ENCODE results near the gene DHX40.
"Not testable (repeated sequence)": the region's sequence is repeated elsewhere in the genome, so short reads cannot be mapped to it uniquely, and the experiment has no call there.

Gene DHX40, protein sequence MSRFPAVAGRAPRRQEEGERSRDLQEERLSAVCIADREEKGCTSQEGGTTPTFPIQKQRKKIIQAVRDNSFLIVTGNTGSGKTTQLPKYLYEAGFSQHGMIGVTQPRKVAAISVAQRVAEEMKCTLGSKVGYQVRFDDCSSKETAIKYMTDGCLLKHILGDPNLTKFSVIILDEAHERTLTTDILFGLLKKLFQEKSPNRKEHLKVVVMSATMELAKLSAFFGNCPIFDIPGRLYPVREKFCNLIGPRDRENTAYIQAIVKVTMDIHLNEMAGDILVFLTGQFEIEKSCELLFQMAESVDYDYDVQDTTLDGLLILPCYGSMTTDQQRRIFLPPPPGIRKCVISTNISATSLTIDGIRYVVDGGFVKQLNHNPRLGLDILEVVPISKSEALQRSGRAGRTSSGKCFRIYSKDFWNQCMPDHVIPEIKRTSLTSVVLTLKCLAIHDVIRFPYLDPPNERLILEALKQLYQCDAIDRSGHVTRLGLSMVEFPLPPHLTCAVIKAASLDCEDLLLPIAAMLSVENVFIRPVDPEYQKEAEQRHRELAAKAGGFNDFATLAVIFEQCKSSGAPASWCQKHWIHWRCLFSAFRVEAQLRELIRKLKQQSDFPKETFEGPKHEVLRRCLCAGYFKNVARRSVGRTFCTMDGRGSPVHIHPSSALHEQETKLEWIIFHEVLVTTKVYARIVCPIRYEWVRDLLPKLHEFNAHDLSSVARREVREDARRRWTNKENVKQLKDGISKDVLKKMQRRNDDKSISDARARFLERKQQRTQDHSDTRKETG
- 38.3 to 84.8 (median 68.1) reads per million in 4 donors for total RNA-seq

DNA sequence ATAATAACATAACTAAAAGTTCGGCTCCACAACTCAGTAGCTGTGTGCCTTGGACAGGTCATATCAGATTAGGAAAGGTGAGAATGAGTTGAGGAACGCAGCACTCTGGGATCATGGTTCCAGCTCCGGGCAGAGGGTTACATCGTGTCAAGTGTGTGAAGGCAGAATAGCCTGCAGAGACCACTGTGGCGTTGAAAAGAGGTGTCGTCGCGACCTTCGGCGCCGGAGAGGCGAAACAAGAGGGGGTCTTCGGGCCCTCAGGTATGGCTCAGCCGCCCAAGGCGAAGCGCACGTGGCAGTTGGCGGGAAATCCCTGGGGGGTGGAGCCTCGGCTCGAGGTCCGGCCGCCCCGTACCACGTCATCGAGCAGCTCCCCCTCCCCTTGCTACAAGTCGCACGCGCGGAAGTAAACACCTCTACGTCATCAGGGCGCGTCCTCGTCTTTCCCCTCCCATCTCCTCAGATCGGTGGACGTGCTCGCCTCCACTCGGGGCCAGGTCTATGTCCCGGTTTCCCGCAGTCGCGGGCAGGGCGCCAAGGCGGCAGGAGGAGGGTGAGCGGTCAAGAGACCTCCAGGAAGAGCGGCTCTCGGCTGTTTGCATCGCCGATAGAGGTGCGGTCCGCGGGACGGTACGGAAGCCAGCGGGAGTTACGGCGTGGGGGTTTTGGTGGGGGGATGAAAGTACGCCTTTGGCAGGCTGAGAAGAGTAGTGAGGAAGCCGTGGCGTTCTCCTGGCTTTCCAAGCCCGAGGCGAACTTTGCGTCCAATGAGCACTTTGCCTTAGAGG is at the start of gene DHX40:
DHX40 (plus strand) TSS at position 440 of the 788 bp plus-strand sequence; CDS start at position 502, 62 bp downstream.
- peak; percentile 89 to 96 (median 92) for DNase-seq

DNA sequence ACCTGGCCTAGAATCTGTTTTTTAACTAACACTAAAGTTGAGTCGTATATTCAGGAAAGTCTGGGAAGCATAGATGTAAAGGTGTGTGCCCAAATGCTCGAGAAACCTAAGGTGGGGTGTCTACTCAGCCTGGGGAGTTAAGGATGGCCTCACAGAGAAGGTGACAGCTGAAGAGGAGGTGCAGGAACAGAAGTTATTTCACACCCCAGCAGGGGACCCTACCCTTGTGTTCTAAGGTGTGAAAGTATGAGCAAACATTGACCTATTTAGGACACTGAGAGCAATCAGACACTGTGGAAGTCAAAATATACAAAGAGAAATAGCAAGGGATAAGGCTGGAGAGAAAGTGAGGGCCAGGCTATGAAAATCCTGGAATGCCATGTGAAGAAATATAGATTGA is 49.0 kb upstream of the DHX40 start:
- DNase-seq: no peak

DNA sequence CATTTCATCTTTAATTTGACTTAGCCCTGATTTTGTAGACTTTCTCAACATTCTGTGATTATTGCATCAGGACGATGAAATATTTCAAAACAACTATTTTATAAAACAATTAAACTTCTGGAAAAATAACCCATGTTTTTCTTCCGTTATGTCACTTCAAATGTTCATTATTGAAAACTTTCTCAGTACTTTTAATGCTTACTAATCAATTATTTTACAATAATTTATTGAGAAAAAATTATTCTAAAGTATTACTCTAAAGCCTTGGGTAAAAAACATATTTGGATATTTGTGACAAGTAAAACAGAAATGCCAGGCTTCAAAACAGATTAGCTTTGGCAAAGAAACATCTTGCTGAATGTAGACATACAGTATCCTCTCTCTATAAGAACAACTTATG is 46.3 kb upstream of the DHX40 start:
- no peak for DNase-seq

DNA sequence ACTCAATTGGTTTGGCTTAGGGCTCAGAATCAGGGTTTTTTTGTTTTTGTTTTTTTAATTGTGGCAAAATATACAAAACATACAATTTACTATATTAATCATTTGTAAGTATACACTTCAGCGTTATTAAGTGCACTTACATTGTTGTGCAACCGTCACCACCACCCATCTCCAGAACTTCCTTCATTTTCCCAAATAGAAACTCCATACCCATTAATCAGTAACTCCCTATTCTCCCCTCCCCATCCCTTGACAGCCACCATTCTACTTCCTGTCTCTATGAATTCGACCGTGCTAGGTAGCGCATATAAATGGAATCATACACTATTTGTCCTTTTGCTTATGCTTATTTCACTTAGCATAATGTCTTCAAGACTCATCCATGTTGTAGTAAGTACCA is 45.2 kb upstream of the DHX40 start:
- DNase-seq: no peak

DNA sequence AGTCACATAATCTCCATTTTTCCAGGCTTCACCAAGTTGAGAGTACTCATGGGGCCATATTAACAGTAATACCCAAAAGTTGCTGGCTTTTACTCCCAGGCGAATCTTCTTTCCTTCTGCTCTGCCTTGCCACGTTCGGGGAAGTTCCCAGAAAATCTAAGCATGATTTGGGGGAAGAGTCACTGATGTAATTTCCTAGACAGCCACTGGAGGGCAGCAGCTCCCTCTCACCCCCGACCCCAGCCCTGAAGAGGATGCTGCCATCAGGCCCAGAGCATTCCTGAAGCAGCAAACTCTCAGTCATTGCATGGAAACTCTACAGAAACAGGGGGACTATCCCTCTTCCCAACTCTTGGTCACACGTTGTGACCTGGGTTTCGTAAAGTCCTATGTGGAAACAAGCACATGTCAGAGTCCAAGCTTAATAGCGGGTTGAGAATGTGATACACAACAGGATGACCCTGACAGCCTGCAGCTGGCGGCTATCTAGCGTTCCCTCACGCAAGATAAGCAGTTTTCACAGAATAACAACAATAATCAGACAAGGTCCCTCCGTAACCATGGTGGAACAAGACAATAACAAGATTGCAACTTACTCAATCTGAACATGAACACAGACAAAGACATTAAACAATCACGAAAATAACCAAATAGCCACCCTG is 43.8 kb upstream of the DHX40 start:
- peak; percentile 9 to 46 (median 31) for DNase-seq

DNA sequence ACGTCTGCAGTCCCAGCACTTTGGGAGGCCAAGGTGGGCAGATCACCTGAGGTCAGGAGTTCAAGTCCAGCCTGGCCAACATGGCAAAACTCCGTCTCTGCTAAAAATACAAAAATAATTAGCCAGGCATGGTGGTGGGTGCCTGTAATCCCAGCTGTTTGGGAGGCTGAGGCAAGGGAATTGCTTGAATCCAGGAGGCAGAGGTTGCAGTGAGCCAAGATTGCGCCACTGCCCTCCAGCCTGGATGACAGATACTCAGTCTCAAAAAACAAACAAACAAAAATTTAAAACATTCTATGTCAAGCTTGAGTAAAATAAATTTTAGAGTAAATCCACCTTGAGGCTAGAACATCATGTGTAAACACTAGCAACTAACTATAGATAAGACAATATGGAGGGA is 40.5 kb upstream of the DHX40 start:
- DNase-seq: not testable (repeated sequence)

DNA sequence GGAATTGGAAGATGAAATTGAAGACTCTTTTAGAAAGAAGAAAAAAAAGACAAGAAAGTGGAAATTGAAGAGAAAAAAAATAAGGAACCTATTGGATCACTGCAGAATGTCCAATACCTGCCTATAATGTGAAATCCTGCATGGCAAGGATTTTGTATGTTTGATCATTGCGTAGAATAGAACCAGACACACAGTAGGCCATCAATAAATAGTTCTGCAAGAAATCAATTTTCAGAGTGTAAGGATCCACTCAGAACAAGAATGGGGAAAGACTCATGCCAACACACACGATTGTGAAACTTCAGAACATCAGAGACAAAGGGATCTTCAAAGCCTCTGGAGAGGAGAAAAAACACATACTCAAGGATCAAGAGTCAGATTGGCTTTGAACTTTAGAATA is 39.7 kb upstream of the DHX40 start:
- no peak for DNase-seq

DNA sequence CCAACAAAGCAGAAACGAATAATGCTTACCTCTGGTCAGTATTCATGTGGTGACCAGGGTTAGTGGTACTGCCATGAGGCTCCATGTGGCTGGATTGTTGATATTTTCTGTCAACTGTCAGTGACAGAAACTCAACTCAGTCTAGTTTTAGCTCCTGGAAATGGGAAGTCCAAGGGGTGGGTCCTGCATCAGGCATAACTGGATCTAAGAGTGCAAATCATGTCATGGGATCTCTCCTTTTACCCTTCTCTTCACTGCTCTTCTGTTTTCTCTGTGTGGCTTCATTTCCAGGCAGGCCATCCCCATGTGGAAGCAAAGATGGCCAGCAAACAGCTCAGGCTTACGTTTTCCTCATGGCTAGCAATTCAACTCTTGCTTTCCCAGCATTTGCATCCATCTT is 39.0 kb upstream of the DHX40 start:
- DNase-seq: no peak

DNA sequence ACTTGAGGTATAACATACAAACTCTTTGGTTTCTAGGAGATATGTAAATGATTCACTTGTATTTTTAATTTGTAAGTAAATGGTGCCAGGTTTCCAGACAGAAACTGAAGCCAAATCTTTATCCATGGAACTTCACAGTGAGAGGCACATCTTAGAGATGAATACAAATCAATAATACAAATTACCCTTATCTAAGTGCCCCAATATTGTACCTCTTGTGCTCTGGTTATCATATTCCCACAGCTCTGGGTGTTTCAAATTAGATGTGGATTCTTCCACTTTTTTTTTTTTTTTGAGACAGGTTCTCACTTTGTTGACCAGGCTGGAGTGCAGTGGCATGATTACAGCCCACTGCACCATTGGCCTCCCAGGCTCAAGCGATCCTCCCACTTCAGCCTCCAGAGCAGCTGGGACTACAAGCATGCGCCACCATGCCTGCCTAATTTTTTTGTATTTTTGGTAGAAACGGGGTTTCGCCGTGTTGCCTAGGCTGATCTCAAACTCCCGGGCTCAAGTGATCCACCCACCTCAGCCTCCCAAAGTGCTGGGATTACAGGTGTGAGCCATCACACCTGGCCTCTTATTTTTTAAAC is 38.0 kb upstream of the DHX40 start:
- no peak for DNase-seq

DNA sequence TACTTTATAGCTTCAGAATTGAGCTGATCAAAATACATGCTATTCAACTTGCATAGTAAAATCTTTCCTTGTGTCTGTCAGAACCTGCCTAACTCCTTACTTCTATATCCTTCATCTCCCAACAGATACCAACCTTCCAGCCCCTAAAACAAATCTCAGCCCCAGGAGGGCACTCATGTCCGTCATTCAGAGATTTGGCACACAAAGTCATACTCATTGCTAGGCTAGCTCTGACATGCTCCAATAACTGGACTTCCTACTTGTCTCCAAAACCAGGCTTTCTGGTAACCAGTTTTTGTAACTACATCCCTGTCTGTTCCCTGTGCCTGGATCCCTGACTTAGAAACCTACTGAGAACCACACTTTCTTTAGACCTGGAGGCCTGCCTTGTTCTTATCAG is 37.5 kb upstream of the DHX40 start:
- no peak for DNase-seq

DNA sequence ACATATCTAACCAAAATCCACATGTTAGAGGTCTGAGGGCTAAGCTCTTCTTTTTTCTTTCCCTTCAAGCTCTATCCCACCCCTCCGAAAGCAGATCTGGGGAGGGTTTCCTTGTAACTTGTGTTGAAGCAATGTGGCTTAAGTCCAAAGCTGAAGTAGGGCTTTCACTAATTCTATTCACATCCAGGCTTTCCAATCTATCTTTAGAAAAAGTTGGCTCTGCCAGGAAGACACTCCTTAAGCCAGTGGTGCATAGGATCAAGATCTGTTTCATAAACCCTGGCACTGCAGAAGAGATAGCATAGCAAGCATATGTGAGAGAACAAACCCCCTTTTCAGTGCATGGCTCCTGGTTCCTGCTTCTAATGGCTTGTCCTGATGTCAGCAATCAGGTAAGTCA is 34.9 kb upstream of the DHX40 start:
- DNase-seq: no peak

DNA sequence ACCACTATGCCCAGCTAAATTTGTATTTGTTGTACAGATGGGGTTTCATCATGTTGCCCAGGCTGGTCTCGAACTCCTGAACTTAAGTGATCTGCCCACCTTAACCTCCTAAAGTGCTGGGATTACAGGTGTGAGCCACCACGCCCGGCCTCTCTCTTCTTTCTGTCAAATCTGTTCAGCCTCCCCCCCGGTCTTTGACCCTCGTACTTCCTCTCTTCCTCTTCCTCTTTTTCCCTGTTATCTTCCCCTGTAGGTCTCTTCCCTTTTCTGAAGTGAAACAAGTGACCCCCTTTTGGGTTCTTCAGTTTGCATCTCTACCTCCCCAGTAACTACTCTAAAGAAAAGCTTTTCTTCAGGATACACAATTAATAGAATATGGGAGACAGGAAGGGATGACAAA is 31.7 kb upstream of the DHX40 start:
- DNase-seq: no peak

DNA sequence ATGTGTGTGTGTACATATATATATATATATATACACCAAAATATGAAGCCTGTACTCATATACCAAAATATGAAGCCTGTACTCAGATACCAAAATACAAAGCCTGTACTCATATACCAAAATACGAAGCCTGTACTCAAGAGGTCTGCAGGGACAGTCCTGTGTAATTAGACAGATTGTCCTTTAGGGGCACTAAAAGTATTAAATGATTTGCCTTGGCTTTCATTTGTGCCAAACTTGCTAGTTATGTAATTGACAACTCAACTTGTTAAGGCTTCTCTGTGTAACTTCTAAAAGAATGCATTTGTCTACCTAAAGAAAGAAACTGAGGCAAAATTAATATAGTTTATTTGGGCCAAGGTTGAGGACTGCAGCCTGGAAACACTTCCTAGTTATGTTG is 30.8 kb upstream of the DHX40 start:
- no peak for DNase-seq

DNA sequence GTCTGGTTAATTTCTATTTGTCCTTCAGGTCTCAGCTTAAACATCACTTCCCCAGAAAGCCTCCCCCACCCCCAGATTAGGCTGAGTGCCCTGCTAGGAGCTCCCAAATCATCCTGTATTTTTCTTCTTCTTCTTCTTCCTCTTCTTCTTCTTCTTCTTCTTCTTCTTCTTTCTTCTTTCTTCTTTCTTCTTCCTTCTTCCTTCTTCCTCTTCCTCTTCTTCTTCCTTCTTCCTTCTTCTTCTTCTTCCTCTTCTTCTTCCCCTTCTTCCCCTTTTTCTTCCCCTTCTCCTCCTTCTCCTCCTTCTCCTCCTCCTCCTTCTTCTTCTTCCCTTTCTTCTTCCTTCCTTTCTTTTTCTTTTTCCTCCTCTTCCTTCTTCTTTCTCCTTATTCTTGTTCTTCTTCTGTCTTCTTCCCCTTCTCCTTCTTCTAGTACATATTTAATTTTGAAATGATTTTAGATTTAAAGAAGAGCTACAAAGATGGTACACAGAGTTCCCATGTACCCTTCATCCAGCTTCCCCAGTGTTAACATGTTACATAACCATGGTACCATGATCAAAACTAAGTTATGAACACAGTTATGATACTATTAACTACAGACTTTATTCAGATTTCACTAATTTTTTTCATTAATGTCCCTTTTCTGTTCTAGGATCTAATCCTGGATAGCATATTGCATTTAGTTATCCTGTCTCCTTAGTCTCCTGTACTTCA is 27.1 kb upstream of the DHX40 start:
- no peak for DNase-seq

DNA sequence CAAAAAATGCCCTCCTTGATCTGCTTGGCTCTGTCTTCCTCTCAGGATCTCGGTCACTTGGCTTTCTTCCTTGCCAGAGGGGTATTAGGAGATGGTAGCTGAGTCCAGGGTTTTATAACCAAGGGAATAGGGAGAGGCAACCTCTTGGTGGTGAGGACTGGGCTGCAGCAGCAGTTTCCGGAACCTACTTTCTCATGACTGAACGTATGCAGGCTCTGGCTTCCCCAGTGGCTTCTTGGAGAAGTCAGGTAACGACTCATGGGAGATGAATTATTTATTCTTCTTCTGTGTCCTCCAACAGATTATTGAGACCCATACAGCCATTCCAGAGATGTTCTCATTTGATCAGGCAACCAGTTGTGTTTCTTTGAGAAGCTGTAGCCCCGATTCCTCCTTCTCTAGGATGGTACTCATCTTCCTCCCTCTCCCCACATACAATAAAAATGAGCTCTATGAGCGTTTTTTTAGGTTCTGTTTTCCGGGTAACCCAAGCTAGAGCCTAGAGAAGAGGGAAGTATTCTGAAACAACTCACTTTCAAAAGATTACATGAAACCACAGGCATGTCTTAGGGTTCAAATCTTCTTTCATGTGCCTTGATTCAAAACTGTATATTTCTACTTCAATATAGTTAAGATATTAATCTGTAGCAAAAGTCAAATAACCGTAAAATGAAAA is 22.3 kb upstream of the DHX40 start:
- DNase-seq: no peak

DNA sequence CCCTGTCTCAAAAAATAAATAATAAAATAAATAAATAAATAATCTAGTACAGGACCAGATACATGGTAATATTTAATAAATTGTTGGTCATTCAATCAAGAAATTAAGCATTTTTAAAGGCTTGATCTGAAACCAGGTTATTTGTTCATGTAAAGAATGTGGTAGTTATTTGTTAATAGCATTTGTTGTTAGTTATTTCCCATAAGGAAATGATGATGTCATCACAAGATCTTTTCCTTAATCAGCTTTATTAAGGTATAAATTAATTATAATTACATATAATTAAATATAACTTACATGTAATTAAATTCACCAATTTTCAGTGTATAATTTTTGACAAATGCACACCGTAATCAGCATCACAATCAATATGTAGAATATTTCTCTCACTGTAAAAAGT is 19.5 kb upstream of the DHX40 start:
- no peak for DNase-seq

DNA sequence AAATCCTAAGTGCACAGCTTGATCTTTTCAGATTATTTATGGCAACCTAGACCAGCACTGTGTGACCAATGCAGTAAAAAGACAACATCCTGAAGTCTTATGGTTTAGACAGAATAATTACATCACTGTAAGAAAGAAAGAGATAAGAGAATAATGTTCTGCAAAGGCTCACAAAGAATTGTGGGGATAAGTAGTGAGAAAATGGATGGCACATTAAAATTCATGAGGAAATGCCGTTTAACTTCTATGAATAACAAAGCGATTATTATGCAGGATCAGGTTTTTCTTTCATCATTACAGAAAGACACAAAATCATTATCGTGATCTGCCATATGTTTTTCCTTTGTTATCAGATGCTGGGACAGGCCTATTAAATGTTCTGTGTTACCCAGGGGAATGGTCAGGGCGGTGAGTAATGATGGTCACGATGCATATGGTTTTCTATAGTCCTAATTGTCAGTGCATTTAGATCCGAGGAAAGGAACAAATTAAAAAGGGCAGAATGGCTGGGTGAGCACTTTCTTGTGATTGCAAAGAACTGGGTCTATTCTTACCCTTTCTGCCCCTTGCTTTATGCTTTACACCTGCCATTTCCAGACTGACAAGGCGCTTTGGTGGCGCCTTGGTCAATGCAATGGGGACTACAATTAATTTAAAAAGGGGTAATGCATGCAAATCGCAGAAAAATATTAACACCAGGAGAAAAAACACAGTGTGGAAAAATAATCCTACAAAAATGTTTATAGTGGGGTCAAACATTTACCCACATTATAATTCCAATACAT is 18.1 kb upstream of the DHX40 start:
- no peak for DNase-seq

DNA sequence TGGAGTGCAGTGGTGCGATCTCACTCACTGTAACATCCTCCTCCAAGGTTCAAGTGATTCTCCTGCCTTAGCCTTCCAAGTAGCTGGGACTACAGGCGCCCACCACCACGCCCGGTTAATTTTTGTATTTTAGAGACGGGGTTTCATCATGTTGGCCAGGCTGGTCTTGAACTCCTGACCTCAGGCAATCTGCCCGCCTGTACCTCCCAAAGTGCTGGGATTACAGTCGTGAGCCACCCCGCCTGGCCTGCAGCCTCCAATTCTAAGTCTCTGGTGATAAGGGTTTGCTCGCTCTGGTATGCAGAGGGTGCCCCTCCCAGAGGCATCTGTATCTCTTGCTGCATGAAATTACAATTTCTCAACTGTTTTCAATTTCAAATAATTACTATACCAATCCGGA is 16.4 kb upstream of the DHX40 start:
- not testable (repeated sequence) for DNase-seq

DNA sequence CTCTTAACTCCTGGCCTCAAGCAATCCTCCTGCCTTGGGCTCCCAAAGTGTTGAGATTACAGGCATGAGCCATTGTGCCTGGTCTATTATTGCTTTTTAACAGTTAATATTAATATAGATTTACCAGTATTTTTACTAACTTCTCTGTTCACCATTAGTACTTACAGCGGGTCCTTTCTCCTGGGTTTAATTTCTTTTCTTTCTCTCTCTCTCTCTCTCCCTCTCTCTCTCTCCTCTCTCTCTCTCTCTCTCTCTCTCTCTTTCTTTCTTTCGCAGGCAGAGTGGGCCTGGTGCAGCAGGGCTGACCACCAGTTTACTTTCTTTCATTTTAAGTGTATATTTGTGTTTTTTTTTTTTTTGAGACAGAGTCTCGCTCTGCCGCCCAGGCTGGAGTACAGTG is 14.7 kb upstream of the DHX40 start:
- no peak for DNase-seq

DNA sequence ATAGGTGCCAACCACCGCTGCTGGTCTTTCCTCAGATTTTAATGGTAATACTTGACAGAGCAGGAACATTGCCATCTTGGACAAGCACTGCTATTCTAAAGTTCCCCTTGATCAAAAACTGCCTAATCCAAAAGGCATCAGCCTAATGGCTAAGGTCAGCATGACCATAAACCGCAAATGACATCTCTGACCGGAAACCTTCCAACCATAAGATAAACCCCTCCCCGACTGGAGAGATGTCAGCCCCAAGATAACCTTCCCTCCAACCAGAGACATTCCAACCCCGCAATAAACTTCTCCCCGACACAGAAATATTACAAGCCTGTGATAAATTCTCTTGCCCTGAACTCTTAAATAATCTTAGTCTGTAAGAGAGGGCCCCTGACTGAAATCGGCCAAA is 7.4 kb upstream of the DHX40 start:
- DNase-seq: no peak
